Type B pancreatic cell (in vitro differentiated cells): ENCODE results near the gene WFIKKN1. TPM values are rescaled to one million over a fixed set of nuclear protein-coding genes. Genes with fewer than 3 reads are reported as not detected.

Source experiments
- DNase-seq: peaks from one replicate; pipeline ENCODE4 v3.0.0; 2021; ENCODE audit warnings: mixed read lengths; ENCODE audit not compliant: unreplicated experiment; ENCODE audit errors: extremely low spot score
- H3K27ac Mint-ChIP-seq: 2 replicates; pipeline ENCODE4 v1.8.0; 2021; ENCODE audit warnings: mild to moderate bottlenecking, mixed read lengths
- H3K27me3 Mint-ChIP-seq: 2 replicates; pipeline ENCODE4 v1.8.0; 2021; ENCODE audit warnings: mixed read lengths
- H3K36me3 Mint-ChIP-seq: 2 replicates; pipeline ENCODE4 v1.8.0; 2021; ENCODE audit warnings: mixed read lengths
- H3K4me1 Mint-ChIP-seq: one replicate; pipeline ENCODE4 v1.8.0; 2021; ENCODE audit warnings: mixed read lengths; ENCODE audit not compliant: unreplicated experiment
- H3K4me3 Mint-ChIP-seq: 2 replicates; pipeline ENCODE4 v1.8.0; 2021; ENCODE audit warnings: mild to moderate bottlenecking, mixed read lengths
- H3K9me3 Mint-ChIP-seq: 2 replicates; pipeline ENCODE4 v1.8.0; 2021; ENCODE audit warnings: mixed read lengths
- CTCF ChIP-seq: fragments of 200-600 bp; sonication (generic); conservative IDR thresholded peaks from 2 replicates; pipeline ENCODE4 v1.5.0; 2021; ENCODE audit warnings: antibody characterized with exemption, mild to moderate bottlenecking
- total RNA-seq: library from RNA; stranded (reverse); gene quantifications from 2 replicates; pipeline ENCODE4 v1.2.1, GENCODE V29; 2021; ENCODE audit warnings: low replicate concordance

WFIKKN1 gene
- total RNA-seq, 1 donor from 2014 or later, result 9.0 TPM

DNA sequence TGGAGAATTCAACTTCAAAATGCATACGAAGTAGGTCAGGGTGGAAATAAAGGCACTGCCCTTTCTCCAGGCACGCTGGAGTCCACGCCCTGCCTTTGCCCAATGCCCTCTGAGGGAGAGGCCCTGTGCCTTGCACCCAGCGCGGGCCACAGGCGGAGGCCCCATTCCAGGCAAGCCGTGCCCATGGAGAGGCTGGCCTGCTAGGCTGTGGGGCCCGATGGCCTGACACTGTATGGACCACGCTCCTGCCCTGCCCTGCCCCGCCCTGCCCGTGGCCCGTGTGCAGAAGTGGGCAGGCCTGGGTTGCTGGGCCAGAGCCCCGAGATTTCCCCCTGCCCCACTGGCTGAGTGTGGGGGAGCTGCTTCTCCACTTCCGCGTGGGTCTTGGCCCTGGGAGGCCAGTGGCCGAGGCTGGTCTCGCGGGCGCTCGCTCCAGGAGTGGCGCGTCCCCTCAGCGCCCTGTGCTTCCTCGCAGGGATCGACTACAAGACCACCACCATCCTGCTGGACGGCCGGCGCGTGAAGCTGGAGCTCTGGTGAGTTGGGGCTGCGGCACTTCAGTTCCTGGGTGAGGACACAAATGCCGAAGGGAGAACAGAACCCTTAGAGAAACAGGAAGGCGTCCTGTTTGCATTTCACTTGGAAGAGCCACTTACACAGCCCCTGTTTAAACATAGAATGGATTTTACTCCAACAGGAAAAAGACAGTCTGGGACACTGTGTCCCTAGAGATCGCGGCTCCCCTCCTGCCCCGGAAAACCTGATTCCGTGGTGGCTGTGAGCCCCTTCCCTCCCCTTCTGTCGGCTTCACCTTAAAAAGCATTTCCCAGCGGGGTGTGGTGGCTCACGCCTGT is 13.8 kb upstream of the WFIKKN1 start:
- Mint-ChIP-seq H3K4me3 (no peak overlapping the region), H3K36me3 (peaks cover 14% of the 10 kb centered on the region), H3K9me3 (no peaks in the 10 kb centered on the region), H3K4me1 (peaks cover 11% of the 10 kb centered on the region), H3K27me3 (no peaks in the 10 kb centered on the region), H3K27ac (no peak overlapping the region)
- no peak for TF ChIP-seq CTCF
- DNase-seq, result no peak

- no peaks in the 10 kb centered on the region for H3K27me3 Mint-ChIP-seq
- no peak for DNase-seq
- H3K4me1 Mint-ChIP-seq, result peaks cover 12% of the 10 kb centered on the region
- no peaks in the 10 kb centered on the region for H3K9me3 Mint-ChIP-seq
- no peak for TF ChIP-seq CTCF
- no peak overlapping the region for H3K27ac Mint-ChIP-seq
- H3K36me3 Mint-ChIP-seq, result peaks cover 14% of the 10 kb centered on the region
- H3K4me3 Mint-ChIP-seq, result no peak overlapping the region
Measured at GRCh38 chr16:617855-618254, 12.9 kb upstream of the WFIKKN1 start.

DNA sequence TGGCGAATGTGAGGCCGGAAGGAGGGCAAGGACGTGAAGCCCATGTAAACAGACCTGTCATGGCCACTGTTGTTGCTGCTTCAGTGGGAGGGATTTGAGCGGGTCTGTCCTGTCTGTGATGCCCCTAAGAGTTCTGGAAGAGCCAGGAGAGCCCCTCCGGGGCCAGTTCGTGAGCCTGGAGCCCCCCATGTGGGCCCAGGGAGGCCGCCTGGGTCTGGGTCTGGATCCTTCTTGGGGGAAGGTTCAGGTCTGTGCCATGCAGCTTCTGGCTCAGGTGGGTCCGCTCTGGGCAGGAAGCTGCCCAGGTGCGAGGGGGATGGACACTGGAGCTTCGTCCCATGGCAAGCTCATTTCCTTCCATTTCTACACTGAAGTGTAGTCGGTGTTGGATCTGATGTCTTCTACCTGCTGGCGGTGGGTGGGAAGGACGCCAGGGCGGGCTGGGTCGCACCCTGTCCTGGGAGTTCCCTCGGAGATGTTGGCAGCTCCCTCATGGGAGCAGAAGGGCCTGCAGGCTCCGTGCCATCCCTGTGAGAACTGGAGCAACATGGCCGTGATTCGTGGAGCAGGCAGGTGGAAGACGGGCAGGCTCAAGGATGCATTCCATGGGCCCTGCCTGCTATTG is 11.2 kb upstream of the WFIKKN1 start:
- H3K27ac Mint-ChIP-seq, result no peak overlapping the region
- peaks cover 21% of the 10 kb centered on the region for H3K4me1 Mint-ChIP-seq
- H3K36me3 Mint-ChIP-seq, result peaks cover 5% of the 10 kb centered on the region

GRCh38 chr16:620700-621525 is 9.9 kb upstream of the WFIKKN1 start:
- Mint-ChIP-seq H3K4me1 (peaks cover 16% of the 10 kb centered on the region), H3K27ac (no peak overlapping the region), H3K36me3 (no peaks in the 10 kb centered on the region), H3K9me3 (no peaks in the 10 kb centered on the region), H3K4me3 (no peak overlapping the region), H3K27me3 (no peaks in the 10 kb centered on the region)
- TF ChIP-seq CTCF, result no peak
- no peak for DNase-seq

More for the DNA sequence above, 11.2 kb upstream of the WFIKKN1 start:
- H3K4me3 Mint-ChIP-seq, result no peak overlapping the region
- no peak for TF ChIP-seq CTCF
- no peaks in the 10 kb centered on the region for H3K27me3 Mint-ChIP-seq
- no peak for DNase-seq
- H3K9me3 Mint-ChIP-seq, result no peaks in the 10 kb centered on the region

DNA sequence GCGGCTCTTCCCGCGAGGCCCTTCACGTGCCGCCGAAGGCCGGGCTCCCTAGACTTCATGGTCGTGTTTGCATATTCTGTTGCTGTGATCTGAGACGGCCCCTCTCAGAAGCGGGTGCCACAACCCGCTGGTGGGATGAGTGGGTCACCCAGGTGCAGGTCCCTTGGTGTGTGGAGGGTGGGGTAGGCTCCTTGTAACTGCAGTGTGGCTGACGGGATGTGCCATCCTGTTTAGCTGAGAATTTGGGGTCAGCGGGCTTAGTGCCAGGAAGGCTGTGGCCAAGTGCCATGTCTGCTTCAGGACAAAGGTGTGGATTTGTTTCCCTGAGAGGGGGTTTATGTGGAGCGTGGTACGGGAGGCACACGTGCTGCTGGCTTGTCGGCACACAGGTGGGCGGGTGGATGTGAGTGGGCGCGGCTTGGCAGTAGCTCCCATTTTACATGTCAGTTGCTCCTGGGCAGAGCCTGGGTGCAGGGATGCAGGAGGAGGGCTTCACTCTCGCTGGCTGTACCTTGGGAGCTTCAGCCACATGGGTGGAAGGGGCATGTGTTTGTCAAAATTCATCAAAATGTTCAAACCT is 9.2 kb upstream of the WFIKKN1 start:
- H3K36me3 Mint-ChIP-seq, result no peaks in the 10 kb centered on the region
- H3K27me3 Mint-ChIP-seq, result no peaks in the 10 kb centered on the region
- H3K27ac Mint-ChIP-seq, result no peak overlapping the region
- no peak for TF ChIP-seq CTCF
- H3K4me3 Mint-ChIP-seq, result no peak overlapping the region
- H3K4me1 Mint-ChIP-seq, result peaks cover 16% of the 10 kb centered on the region
- no peaks in the 10 kb centered on the region for H3K9me3 Mint-ChIP-seq
- DNase-seq, result no peak
